HG02642 (cell line): ENCODE data around the gene TTLL3.
"Not testable (repeated sequence)": the region's sequence is repeated elsewhere in the genome, so short reads cannot be mapped to it uniquely, and the experiment has no call there.

ENCODE experiments used
- ATAC-seq: cut with Tn5 transposase; IDR thresholded peaks from one replicate; pipeline ENCODE4 v1.9.1; 2021; ENCODE audit warnings: mild to moderate bottlenecking; ENCODE audit not compliant: unreplicated experiment, poor library complexity

TTLL3 gene, protein sequence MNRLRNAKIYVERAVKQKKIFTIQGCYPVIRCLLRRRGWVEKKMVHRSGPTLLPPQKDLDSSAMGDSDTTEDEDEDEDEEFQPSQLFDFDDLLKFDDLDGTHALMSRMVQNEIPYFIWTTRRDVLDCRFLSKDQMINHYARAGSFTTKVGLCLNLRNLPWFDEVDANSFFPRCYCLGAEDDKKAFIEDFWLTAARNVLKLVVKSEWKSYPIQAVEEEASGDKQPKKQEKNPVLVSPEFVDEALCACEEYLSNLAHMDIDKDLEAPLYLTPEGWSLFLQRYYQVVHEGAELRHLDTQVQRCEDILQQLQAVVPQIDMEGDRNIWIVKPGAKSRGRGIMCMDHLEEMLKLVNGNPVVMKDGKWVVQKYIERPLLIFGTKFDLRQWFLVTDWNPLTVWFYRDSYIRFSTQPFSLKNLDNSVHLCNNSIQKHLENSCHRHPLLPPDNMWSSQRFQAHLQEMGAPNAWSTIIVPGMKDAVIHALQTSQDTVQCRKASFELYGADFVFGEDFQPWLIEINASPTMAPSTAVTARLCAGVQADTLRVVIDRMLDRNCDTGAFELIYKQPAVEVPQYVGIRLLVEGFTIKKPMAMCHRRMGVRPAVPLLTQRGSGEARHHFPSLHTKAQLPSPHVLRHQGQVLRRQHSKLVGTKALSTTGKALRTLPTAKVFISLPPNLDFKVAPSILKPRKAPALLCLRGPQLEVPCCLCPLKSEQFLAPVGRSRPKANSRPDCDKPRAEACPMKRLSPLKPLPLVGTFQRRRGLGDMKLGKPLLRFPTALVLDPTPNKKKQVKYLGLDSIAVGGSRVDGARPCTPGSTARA

DNA sequence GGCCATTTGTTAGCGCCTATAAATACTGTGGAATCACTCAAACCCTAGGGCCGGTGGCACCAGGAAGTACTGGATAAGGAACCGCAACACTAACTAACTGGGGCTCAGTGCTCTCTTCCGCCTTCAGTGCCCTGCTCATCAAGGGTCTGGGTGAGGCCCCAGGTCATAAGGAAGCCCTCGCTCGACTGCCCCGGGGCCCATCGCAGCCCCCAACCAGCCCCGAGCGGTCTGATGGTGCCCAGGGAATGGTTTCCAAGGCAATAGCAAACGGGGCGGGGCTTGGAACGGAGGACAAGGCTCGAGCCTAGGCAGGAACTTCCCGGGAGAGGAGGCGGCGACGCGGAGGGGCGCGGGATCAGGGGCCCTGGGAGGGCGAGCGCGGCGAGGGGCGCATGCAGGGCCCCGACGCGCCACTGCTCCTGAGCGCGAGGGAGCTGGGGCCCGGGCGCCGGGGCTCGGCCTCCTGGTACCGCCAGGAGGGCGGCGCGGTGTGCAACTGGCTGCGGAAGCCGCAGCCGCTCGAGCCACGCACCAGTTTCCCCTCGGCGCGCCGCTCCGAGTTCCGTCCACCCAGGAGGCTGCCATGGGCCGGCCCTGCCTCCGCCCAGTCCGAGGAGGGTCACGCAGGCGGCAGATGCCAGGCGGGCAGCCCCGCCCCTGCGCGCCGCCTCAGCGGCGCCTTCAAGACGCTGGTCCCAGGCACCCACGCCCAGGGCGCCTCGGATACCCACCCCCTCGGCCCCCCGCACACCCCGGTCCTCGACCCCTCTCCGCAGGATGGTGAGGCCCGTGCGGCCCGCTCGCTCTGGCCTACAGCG, at the start of gene TTLL3:
TSS of gene TTLL3 (plus strand) at position 648 of the 818 bp plus-strand sequence. CDS start 400 bp downstream, outside the sequence.
- peak; percentile 55 for ATAC-seq

DNA sequence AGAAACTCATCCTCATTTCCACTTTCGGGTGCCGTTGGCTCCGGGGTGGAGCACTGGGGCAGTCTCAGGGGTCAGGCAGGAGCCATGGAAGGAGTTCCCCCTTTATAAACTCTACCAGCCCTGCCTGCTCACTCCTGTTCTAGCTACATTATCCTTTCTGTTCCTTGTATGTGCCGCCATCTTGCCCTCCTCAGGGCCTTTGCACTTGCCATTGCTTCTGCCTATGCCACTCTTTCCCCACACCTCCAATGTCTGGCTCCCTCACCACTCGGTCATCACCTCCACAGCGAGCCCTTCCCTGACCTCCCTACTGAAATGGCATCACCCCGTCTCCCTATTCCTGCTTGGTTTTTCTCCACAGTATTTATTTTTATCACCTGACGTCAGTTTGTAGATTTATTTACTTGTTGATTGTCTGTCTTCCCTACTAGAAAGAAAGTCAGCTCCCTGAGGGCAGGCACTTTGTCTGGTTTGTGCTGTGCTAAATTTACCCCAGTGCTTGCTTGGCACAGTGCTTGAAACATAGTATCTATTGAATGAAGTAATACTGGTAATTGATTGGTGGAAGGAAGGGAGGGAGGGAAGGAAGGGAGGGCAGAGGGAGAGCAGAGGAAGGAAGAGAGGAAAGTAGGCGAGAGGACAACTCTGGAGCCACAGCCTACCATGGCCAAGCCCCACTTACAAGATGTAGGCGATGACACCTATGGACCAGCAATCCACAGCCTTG, 49.1 kb upstream of the TTLL3 start:
- no peak for ATAC-seq

DNA sequence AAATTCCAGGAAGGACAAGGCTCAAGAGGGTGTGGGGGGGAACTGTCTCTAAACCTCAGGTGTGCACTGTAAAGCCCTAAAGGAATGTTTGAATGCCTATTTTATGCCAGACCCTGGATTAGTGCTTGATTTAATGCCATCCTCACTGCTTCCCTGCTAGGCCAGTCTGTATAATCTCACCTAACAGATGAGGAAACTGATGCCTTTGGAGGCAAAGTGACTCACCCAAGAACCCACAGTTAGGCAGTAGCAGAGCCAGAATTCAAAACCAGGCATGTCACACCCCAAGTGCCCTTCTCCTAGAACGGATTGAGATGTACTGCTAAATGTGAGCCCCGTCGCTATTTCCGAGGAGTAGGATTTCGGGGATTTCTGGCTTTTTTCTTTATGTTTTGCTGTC, 48.1 kb upstream of the TTLL3 start:
- ATAC-seq, result no peak

DNA sequence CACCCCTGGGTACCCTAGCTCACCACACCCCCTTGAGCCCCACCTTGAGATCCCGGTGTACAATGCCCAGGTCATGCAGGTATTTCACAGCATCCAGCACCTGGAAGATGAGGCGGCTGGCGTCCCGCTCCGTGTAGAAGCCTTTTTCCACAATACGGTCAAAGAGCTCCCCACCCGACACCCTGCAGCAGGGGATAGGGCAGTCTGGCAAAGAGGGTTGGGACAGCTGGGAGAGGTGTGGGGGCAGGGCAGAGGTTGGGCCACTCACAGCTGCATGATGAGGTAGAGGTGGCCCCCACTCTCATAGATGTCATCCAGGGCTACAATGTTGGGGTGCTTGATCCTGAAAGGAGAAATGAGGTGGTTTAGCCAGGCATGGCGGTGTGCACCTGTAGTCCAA, 47.2 kb upstream of the TTLL3 start:
- ATAC-seq, result no peak

DNA sequence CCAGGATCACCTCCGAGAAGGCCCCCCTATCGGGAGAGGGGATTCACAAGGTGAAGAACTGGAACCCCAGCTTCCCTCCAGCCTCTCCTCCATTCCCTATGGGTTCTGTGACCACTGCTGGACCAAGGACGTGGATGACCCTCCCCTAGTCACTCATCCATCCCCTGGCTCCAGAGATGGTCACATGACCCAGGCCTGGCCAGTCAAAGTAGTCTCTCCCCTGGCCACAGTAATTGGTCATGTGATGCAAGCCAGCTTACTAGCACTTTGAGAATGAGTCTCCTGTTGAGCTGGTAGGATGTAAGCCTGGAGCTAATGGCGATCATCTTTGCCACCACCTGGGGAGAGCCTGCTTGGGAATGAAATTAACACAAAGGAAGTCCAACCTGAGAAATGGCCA, 44.2 kb upstream of the TTLL3 start:
- no peak for ATAC-seq

DNA sequence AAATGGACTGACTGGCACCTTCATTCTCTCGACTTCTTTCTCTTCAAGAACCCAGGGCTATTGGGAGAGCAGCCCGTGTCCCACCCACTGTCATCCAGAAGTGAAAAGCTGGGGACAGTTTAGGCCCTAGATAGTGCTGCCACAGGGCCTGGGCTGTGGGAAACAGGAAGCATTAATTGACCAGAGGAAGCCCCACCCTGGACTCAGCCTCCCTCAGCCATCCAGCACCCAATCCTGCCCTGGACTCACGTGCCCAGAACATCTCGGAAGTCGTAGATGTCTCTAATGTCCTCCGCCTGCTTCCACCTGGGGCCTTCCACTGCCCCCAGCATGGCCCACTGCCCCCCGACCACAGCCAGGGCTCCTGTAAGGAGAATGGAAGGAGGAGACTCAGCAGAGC, 42.6 kb upstream of the TTLL3 start:
- no peak for ATAC-seq

DNA sequence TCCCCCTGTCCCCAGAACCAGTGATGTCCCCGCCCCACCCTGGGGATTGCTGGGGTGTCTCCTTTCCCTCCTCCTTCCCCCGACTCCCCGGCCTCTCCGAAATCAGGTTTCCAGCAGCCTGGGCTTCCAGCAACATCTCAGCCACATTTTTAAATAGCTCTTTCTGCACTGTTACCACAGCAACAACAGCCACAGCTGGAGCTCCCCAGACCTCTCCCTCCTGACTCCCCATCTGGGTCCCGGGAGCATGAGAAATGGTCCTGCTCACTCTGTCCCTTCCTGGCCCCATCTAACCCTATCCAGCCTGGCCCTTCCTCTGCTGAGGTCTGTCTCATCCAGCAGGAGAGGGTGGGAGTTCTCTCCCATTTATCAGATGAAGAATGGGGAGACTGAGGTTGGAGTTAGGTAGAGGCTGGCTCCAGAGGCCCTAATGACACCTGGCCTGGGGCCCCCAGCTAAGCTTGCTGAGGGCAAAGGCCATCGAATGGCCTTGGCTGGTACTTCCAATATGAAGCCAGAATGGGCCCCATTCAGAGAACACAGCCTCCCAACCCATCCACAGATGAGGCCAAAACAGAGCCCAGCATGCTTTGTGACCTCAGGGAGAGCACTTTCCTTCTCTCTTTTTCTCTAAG, 41.8 kb upstream of the TTLL3 start:
- ATAC-seq, result no peak

DNA sequence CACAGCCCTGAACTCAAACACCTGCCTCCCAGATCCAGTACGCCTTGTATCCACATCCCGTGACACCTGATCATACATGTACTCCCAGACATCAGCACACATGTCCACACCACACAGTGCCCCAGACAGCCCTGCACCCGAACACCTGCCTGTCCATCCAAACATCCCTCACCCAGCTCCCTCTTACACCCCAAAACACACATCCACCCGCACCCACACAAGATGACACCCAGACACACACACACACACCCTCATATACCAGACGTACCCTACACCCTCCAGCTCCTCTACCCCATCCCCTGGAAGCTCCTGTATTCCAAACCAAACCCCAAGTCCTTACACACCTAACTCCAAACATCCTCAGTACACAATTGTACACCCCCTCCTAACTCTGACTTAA, 41.0 kb upstream of the TTLL3 start:
- no peak for ATAC-seq

DNA sequence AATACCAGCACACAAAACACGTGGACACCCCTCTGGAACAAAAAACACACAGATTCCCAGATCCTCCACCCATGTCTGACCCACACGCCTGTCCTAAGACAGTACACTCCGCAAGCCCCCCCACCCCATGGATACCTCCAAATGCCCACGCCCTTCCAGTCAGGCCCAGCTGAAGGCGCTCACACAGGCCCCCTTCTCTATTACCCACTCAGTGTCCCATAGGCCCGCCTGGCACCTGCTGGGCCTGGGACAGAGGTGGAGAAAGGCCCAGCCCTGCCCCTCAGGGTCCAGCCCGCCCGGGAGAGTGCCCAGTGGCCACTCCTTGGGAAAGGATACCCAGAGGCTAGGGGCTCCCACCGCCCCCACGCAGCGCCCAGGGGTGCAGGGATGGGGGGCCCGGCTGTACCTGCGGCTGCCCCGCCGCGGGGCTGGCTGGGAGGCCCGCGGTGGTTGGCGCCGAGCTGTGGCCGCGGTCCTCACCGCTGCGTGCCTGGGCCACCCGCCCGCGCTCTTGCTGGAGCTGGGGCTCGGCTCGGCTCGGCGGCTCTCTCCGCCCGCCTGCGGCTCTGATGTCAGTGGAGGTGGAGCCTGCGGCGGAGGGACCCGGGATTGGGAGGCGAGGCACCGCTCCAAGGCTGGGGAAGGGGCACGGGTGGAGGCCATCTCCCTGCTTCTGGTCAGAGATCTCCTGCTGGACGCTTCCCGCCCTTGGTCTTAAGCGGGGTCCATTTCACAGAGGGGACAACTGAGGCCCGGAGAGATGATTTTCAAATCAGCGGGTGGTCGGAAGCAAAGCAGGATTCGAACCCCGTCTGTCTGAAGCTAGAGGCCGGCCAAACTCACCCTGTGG, 40.4 kb upstream of the TTLL3 start, which contains the start of gene CAMK1:
TSS of gene CAMK1 (minus strand) at position 522 of the 850 bp plus-strand sequence. CDS start 2,198 bp downstream, outside the sequence.
- ATAC-seq, result peak; percentile 71

DNA sequence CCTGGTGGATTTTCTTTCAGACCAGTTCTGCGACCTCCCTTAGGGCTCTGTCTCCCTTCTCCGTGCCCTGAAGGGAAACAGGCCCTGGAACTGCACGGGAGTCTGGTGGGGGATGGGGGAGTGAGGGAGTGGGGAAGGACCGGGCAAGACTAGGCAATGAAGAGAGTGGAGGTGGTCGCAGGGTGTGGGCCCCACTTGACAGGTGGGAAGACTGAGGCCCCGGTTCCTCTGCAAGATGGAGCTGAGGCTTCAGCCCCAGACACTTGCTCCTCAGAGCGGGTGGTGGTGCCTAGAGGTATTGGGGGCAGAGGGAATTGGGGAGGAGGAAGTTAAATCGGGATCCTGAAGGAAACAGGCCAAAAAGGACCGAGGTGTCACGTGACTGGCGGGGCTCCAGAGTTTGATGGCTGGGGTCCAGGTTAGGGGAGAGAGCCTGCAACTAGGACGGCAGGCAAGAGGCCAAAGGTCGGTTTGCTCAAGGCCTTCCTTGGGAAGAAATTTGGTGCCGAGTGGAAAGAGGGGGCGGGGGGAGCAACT, 39.7 kb upstream of the TTLL3 start:
- no peak for ATAC-seq

DNA sequence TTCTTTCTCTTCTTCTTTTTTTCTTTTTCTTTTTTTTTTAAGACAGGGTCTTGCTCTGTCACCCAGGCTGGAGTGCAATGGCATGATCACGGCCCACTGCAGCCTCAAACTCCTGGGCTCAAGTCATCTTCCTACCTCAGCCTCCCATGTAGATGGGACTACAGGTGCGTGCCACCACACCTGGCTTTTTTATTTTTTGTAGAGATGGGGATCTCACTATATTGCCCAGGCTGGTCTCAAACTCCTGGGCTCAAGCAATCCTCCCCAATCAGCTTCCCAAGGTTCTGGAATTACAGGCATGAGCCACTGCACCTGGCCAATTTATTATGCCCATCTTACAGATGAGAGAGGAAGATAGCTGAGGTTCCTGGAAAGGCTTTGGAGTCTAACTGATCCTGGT, 39.1 kb upstream of the TTLL3 start:
- ATAC-seq, result not testable (repeated sequence)

DNA sequence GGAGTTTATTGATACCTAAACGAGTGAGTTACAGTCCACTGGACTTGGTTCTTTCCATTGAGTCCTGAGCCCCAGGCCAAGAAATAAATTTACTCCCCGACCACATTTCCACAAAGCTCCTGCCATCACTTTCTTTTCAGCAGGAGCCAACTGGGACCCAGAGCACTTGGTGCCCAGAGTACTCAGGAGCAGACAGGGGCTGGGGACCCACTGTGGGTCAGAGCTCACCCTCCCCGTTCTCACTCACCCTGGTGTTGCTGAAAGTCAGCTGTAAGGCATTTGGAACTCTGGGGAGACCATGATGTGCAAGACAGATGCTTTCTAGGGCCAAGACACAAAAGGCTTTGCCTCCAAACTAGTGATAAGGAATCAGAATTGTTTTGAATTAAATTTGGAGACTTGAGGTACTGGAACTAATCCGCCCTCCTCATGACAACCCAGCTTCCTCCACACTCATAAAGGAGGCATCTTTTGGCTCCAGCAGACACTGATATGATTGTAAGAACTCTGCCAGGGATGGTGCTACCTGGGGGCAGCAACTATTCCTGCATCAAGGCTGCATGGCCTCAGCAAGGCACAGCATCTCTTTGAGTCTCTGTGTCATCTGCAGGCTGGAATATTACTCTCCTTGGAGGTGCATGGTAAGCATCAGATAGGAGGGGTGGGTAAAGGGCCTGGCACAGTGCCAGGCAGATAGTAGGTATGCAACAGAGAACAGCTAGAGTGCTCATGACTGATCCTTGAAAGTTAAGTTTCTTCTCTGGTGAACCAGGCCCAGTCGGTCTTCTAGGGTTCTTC, 33.0 kb upstream of the TTLL3 start:
- no peak for ATAC-seq

DNA sequence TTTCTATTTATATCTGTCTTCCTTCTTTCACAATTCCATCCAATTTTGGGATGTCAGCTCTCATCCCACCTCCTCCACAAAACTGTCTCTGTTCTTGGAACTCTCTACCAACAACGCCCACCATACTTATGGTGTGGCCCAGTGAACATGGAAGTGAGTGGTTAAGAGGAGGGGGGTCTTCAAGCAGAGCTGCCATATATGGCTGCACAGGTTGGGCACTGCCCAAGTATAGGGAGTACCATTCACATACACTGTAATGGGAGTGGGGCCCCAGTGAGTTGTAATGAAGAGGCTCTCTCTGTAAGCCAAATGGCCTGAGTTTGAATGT, 32.4 kb upstream of the TTLL3 start:
- no peak for ATAC-seq

DNA sequence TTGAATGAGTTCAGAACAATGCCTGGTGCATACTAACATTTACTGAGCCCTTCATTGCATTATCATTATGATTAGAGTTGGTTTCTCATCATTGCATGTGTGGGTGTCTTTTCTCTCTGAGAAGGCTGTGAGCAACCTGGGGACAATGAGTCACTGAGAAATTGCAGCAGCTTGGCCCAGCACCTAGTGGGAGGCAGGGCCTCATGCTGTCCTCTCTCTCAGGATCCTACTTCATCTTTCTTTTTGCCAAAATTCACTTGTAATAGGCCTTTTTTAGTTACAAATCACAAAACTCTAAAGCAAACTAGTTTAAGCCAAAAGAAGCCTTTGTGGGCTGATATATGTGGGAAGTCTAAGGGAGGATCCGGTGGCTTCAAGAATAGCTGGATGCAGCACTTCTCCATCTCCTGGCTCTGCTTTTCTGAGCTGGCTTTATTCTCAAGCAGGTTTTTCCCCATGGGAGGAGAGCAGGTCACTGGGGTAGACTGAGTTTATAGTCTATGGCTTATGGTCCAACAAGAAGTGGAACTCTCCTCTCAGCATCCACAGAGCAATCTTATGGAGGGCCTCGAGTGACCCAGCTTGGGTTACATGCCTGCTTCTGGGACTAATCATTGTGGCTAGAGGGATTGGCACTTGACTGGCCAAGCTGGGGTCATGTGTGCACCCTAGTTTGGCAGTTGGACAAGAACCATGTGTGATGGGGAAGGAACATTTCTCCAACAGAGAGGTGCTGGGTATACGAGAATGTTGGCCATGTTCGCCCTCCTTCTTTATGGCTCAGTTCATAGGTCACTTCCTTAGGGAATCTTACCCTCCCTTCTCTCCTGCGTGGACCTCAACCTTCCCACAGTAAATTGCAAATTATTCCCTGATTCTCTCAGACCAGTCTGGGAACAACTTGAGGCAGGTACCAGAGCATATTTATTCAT, 31.7 kb upstream of the TTLL3 start:
- ATAC-seq, result no peak

DNA sequence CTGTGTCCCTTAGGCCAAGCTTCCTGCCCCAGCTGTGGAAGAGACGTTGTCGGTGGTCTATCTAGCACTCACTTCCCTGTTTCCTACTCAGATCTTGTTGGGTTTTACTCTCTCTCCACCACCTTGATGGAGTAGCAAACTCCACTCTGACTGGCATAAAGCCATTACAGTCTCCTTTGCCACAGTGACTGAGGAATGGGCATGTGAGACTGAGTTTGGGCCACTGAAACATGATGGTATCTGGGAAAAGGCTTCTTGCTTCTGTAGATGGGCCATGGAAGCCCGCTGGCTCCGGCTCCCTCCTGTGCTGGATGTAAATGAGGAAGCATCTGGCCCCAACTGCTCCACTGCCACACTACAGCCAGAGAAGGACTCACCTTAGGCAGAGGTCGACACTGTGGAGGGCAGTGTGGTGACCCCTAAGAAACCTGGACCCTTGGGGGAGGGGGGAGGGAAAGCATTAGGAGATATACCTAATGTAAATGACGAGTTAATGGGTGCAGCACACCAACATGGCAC, 30.9 kb upstream of the TTLL3 start:
- ATAC-seq, result no peak

DNA sequence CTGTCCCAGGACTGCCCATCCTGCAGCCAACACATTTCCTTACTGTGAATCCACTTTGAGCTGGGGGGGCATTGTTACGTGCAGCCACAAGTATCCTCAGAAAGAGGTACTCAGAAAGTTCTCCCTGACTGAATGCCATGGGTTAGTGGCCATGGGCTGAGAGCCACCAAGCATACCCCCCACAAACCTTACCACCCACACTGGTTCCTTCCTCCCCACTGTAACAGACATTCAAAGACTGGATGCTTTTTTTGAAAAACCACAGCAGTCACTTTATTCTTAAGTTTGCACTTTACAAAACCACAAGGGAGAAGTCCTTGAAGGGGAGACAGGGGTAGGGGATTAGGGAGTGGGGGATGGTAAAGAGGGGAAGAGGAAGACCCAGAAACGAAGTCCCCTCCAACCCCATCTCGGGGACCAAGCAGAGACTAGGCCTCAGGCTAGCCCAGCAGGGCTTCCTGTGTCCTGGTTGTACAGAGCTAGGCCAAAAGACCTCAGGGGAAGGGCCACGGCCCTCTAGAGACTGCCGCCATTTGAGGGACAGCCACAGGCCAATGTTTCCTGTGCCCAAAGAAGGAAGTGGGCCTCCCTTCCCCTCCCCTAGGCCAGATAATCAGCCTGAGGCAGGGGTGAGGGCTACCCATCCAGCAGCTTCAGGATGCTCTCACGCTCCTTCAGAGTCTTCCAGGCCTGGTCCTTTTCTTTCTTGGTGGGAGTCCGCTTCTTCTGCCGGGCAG, 30.2 kb upstream of the TTLL3 start:
- peak; percentile 67 for ATAC-seq
